ENCODE data around the gene CSTPP1.
A peak's percentile ranks its signal among the peaks of the same experiment; 100 is the strongest.

The CSTPP1 gene

GRCh38 chr11:47175746-47176327 is 239.3 kb downstream of the CSTPP1 start:
- DNase-seq (ENCODE audit: extremely low spot score), result no peak
- ChIA-PET POLR2A (no interaction called here), CTCF (interaction anchor here (0.7 to 2.3 kb wide), 6 partner anchors 14 to 278 kb away, joined by 3 to 6 read pairs (median 4); no protein-coding TSS in a partner anchor)
- no peak for TF ChIP-seq CTCF (IDR thresholded peaks at IDR 0.05; ENCODE audit: control extremely low read depth, extremely low read depth, low read depth, missing control alignments)

- ChIA-PET CTCF (interaction anchor here (0.6 to 6.7 kb wide), 12 partner anchors 11 to 235 kb away, joined by 3 to 66 read pairs (median 6); partner anchors contain the start of genes ACP2, NR1H3, PACSIN3 and SPI1), POLR2A (no interaction called here)
- no peak for TF ChIP-seq CTCF (IDR thresholded peaks at IDR 0.05; ENCODE audit: control extremely low read depth, extremely low read depth, low read depth, missing control alignments)
- DNase-seq (ENCODE audit: extremely low spot score), result peak; percentile 100
Measured at GRCh38 chr11:47176328-47177228, 240.0 kb downstream of the CSTPP1 start, which contains the start of gene ARFGAP2. Gene ARFGAP2 (minus strand): TSS chr11:47176879. CDS start chr11:47176853, 26 bp downstream.

- ChIA-PET POLR2A (no interaction called here), CTCF (interaction anchor here (0.6 to 6.7 kb wide), 29 partner anchors 10 to 676 kb away, joined by 3 to 66 read pairs (median 5); partner anchors contain the start of genes ACP2, NR1H3, PACSIN3 and SPI1)
- peak; percentile 84 for DNase-seq (ENCODE audit: extremely low spot score)
Measured at GRCh38 chr11:47177229-47177845, 240.8 kb downstream of the CSTPP1 start.

GRCh38 chr11:47177846-47178245 is 241.3 kb downstream of the CSTPP1 start:
- no peak for TF ChIP-seq CTCF (IDR thresholded peaks at IDR 0.05; ENCODE audit: control extremely low read depth, extremely low read depth, low read depth, missing control alignments)
- CTCF ChIA-PET, result interaction anchor here (0.6 to 6.7 kb wide), 29 partner anchors 9 to 676 kb away, joined by 3 to 66 read pairs (median 5); partner anchors contain the start of genes ACP2, NR1H3, PACSIN3 and SPI1
- POLR2A ChIA-PET, result no interaction called here
- DNase-seq (ENCODE audit: extremely low spot score), result no peak

More at GRCh38 chr11:47177229-47177845, 240.8 kb downstream of the CSTPP1 start:
- peak; percentile 64 for TF ChIP-seq CTCF (IDR thresholded peaks at IDR 0.05; ENCODE audit: control extremely low read depth, extremely low read depth, low read depth, missing control alignments)

GRCh38 chr11:47178316-47178715 is 241.8 kb downstream of the CSTPP1 start:
- ChIA-PET POLR2A (interaction anchor here (0.5 kb wide), 1 partner anchor 184 kb away, joined by 4 read pairs; no protein-coding TSS in a partner anchor), CTCF (interaction anchor here (0.7 to 6.7 kb wide), 30 partner anchors 8 to 675 kb away, joined by 3 to 66 read pairs (median 5); partner anchors contain the start of genes ACP2, DDB2, NR1H3 and PACSIN3)
- DNase-seq (ENCODE audit: extremely low spot score), result no peak
- no peak for TF ChIP-seq CTCF (IDR thresholded peaks at IDR 0.05; ENCODE audit: control extremely low read depth, extremely low read depth, low read depth, missing control alignments)

Measured in GM10248 (cell line).